ENCODE results near the gene UBAC2. TPM values are rescaled to one million over a fixed set of nuclear protein-coding genes. Genes with fewer than 3 reads are reported as not detected.

The UBAC2 gene
- total and polyA plus RNA-seq, 2 of the 4 experiments (the other 2 are of a cell fraction) = 20.8 to 36.3 TPM

GRCh38 chr13:99347911-99348451 lies 147.3 kb downstream of the UBAC2 start:
- no peak overlapping the region for H2AFZ ChIP-seq (replicated peaks; ENCODE audit: low read length, poor library complexity)
- no peak overlapping the region for H3K9ac ChIP-seq (ENCODE audit: low read depth, low read length)
- H2AK5ac ChIP-seq (ENCODE audit: low read depth, low read length) = no peak overlapping the region
- no peaks in the 10 kb centered on the region for H3K27me3 ChIP-seq (ENCODE audit: control insufficient read depth, insufficient read depth, low read length)
- H3K18ac ChIP-seq (ENCODE audit: low read depth, low read length) = no peak overlapping the region
- H3K4me3 ChIP-seq (ENCODE audit: insufficient read depth, low read depth, low read length) = no peak overlapping the region
- H2BK15ac ChIP-seq (ENCODE audit: low read depth, low read length) = no peak overlapping the region
- H4K91ac ChIP-seq (ENCODE audit: insufficient read depth, low read depth, low read length) = no peak overlapping the region
- no peak overlapping the region for H3K27ac ChIP-seq (ENCODE audit: insufficient read depth, low read length)
- no peak; the same call in 1 of the 2 replicates for ATAC-seq (ENCODE audit: low read depth)
- H3K79me1 ChIP-seq (ENCODE audit: low read depth in 1 of 2, low read length in 2 of 2) = 0 out of 4 replicates have a peak, but pooled peaks cover 0 to 3% of the 10 kb centered on the region in 2 experiments
- dilution Hi-C loops (cut with HindIII; ENCODE audit: low sequenced_read_pairs, unreplicated experiment) (no loop called here), in situ Hi-C loops (cut with MboI; ENCODE audit: low sequenced_read_pairs) (no loop called here), intact Hi-C loops (cut with micrococcal nuclease) (no loop called here)
- H4K8ac ChIP-seq (ENCODE audit: low read depth in 2 of 2, low read length in 2 of 2) = no peak overlapping the region
- ChIA-PET CTCF (interaction anchor here (0.7 kb wide), 1 partner anchor 82 kb away, joined by 3 read pairs; no protein-coding TSS in a partner anchor), POLR2A (ENCODE audit: unreplicated experiment) (no interaction called here)
- no peak overlapping the region for H3K4ac ChIP-seq (ENCODE audit: low read depth, low read length)
- BruUV-seq (replicated peaks) = no TSS peak
- peaks cover 6% of the 10 kb centered on the region; the same call in 1 of the 2 replicates for H4K20me1 ChIP-seq (ENCODE audit: insufficient read depth, low read length)
- H2BK5ac ChIP-seq (ENCODE audit: low read depth, low read length, poor library complexity, severe bottlenecking) = no peak overlapping the region
- no peak overlapping the region for H3K56ac ChIP-seq (ENCODE audit: extremely low read depth, insufficient read depth, low read length)
- no peak overlapping the region for H3K4me2 ChIP-seq (ENCODE audit: low read depth, low read length)
- H3K36me3 ChIP-seq (ENCODE audit: control insufficient read depth, insufficient read depth, low read length) = peaks cover 12% of the 10 kb centered on the region; the same call in 1 of the 2 replicates
- H3K9me1 ChIP-seq (ENCODE audit: insufficient read depth, low read length) = peaks cover 8% of the 10 kb centered on the region
- no peak for DNase-seq
- whole genome bisulfite sequencing, 2 experiments (ENCODE audit: extremely low coverage in 2 of 2, insufficient read length in 1 of 2) = 88% methylated on average over 3 of the region's 8 CpGs; no CpG with 5 or more reads in 1 of the 2 experiments
- TF ChIP-seq RFX5 (IDR thresholded peaks at IDR 0.05; ENCODE audit: low read depth, low read length) = no peak
- TF ChIP-seq MXI1 (IDR thresholded peaks at IDR 0.05; ENCODE audit: borderline replicate concordance, low read depth, low read length) = no peak
- no peak for TF ChIP-seq CTCF (conservative IDR thresholded peaks at IDR 0.05; ENCODE audit: low read depth, low read length)
- no peak for TF ChIP-seq NFE2L2 (IDR thresholded peaks at IDR 0.05; ENCODE audit: low read depth, low read length)
- TF ChIP-seq MAZ (IDR thresholded peaks at IDR 0.05; ENCODE audit: borderline replicate concordance, low read depth, low read length) = no peak
- TF ChIP-seq RAD21 (IDR thresholded peaks at IDR 0.05; ENCODE audit: low read length) = no peak
- TF ChIP-seq BHLHE40 (IDR thresholded peaks at IDR 0.05; ENCODE audit: low read depth, low read length) = no peak
- TF ChIP-seq FOS (IDR thresholded peaks at IDR 0.05; ENCODE audit: low read depth, low read length) = no peak
- TF ChIP-seq SMC3 (IDR thresholded peaks at IDR 0.05; ENCODE audit: low read depth, low read length) = no peak
- TF ChIP-seq CHD1 (IDR thresholded peaks at IDR 0.05; ENCODE audit: low read depth, low read length) = no peak
- no peak for TF ChIP-seq RCOR1 (IDR thresholded peaks at IDR 0.05; ENCODE audit: insufficient replicate concordance, low read length)
- TF ChIP-seq POLR2A (IDR thresholded peaks at IDR 0.05; ENCODE audit: low read depth, low read length) = no peak
- TF ChIP-seq ELK1 (IDR thresholded peaks at IDR 0.05; ENCODE audit: borderline replicate concordance, low read depth, low read length) = no peak
- no peak for TF ChIP-seq CEBPB (IDR thresholded peaks at IDR 0.05; ENCODE audit: low read depth, low read length)
- TF ChIP-seq MAFK (IDR thresholded peaks at IDR 0.05; ENCODE audit: low read depth, low read length) = no peak
- no peak for TF ChIP-seq USF2 (IDR thresholded peaks at IDR 0.05; ENCODE audit: low read depth, low read length)
- no peak overlapping the region for H2AK9ac ChIP-seq (replicated peaks; ENCODE audit: low read depth, low read length, poor library complexity)
- H3K14ac ChIP-seq (replicated peaks; ENCODE audit: low read depth, low read length) = no peak overlapping the region
- H4K5ac ChIP-seq (ENCODE audit: low read depth, low read length) = no peak overlapping the region
- no peaks in the 10 kb centered on the region for H3K9me3 ChIP-seq (ENCODE audit: control insufficient read depth, insufficient read depth, low read length)
- H3K23ac ChIP-seq (ENCODE audit: low read depth, low read length) = no peak overlapping the region
- no peaks in the 10 kb centered on the region for H3K4me1 ChIP-seq (ENCODE audit: control insufficient read depth, insufficient read depth, low read length)
- no peak overlapping the region for H2BK20ac ChIP-seq (ENCODE audit: low read depth, low read length)
- H2BK120ac ChIP-seq (ENCODE audit: low read depth, low read length) = no peak overlapping the region

Measured in IMR-90 (cell line).